NOMO-1 treated with DMSO at 0.1 percent for 48 hours (cell line): ENCODE data around the gene DCAF5.
"Not testable (repeated sequence)": the region's sequence is repeated elsewhere in the genome, so short reads cannot be mapped to it uniquely, and the experiment has no call there.

Experiments used
- DNase-seq: peaks from one replicate; lab custom pipeline; 2025; ENCODE audit not compliant: unreplicated experiment; lab: John Stamatoyannopoulos, UW

DCAF5 gene

GRCh38 chr14:69152902-69153151 is at the start of gene DCAF5:
Gene DCAF5 (minus strand): TSS chr14:69153119. CDS start chr14:69152978, 141 bp downstream.
- no peak for DNase-seq

GRCh38 chr14:69199786-69200185 is 46.9 kb upstream of the DCAF5 start:
- no peak for DNase-seq

- no peak for DNase-seq
Measured at GRCh38 chr14:69193721-69194120, 40.8 kb upstream of the DCAF5 start.

- DNase-seq = peak; percentile 75
Measured at GRCh38 chr14:69191340-69192111, 38.6 kb upstream of the DCAF5 start, which contains the start of gene EXD2. Gene EXD2 (plus strand): TSS chr14:69191498. CDS start chr14:69209471, 17,973 bp downstream.

- DNase-seq = no peak
Measured at GRCh38 chr14:69190191-69190590, 37.3 kb upstream of the DCAF5 start.

GRCh38 chr14:69183735-69184134 is 30.8 kb upstream of the DCAF5 start:
- DNase-seq = peak; percentile 93

GRCh38 chr14:69182580-69182979 is 29.7 kb upstream of the DCAF5 start:
- DNase-seq = not testable (repeated sequence)

- no peak for DNase-seq
Measured at GRCh38 chr14:69181491-69181890, 28.6 kb upstream of the DCAF5 start.

- no peak for DNase-seq
Measured at GRCh38 chr14:69175130-69175529, 22.2 kb upstream of the DCAF5 start.

GRCh38 chr14:69171569-69171968 is 18.6 kb upstream of the DCAF5 start:
- DNase-seq = no peak

GRCh38 chr14:69170839-69171238 is 17.9 kb upstream of the DCAF5 start:
- DNase-seq = no peak

- DNase-seq = not testable (repeated sequence)
Measured at GRCh38 chr14:69165787-69166186, 12.9 kb upstream of the DCAF5 start.

GRCh38 chr14:69161590-69161989 is 8.7 kb upstream of the DCAF5 start:
- DNase-seq = no peak

GRCh38 chr14:69156224-69156623 is 3.3 kb upstream of the DCAF5 start:
- DNase-seq = no peak

- DNase-seq = no peak
Measured at GRCh38 chr14:69154779-69155178, 1.9 kb upstream of the DCAF5 start.

- DNase-seq = no peak
Measured at GRCh38 chr14:69153873-69154270, 953 bp upstream of the DCAF5 start.

- DNase-seq = peak; percentile 95
Measured at GRCh38 chr14:69153152-69153872, 393 bp upstream of the DCAF5 start.

GRCh38 chr14:69152181-69152901 is 578 bp downstream of the DCAF5 start:
- DNase-seq = peak; percentile 7

- DNase-seq = peak; percentile 66
Measured at GRCh38 chr14:69151458-69152180, 1.3 kb downstream of the DCAF5 start.

- no peak for DNase-seq
Measured at GRCh38 chr14:69149461-69150244, 3.3 kb downstream of the DCAF5 start.
